ENCODE results near the gene PLA2G12B. TPM values are rescaled to one million over a fixed set of nuclear protein-coding genes. Genes with fewer than 3 reads are reported as not detected.

Gene PLA2G12B
- total and polyA plus RNA-seq, 7 donors, result 3.2 to 7.2 (median 6.7) TPM; not detected in 4

DNA sequence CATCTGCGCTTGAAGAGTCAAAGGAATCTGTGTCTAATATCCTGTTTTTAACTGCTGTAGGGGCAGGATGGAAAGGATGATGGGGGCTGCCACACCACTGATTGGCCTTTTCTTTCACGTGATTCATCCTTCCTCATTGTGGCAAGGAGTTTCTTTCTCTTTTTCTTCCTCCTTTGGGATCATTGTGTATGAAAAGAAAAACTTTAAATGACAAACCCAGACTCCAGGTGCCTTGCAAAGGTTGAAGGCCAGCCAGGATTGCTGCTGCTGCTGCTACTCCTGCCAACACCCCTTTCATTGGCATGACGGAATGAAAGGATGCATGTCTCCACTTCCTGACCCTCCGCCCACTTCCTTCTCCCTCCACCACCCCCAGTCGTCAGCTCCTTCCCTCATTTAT, 67.6 kb downstream of the PLA2G12B start:
- Histone ChIP-seq H3K4me1 (no peaks in the 10 kb centered on the region), H3K36me3 (peaks cover 0 to 33% (median 2%) of the 10 kb centered on the region in 4 donors), H3K27me3 (no peaks in the 10 kb centered on the region), H3K27ac (no peak overlapping the region), H3K9me3 (no peaks in the 10 kb centered on the region), H3K4me3 (no peak overlapping the region)
- TF ChIP-seq EP300 (IDR thresholded peaks at IDR 0.05), result no peak
- TF ChIP-seq, protein P1, sequence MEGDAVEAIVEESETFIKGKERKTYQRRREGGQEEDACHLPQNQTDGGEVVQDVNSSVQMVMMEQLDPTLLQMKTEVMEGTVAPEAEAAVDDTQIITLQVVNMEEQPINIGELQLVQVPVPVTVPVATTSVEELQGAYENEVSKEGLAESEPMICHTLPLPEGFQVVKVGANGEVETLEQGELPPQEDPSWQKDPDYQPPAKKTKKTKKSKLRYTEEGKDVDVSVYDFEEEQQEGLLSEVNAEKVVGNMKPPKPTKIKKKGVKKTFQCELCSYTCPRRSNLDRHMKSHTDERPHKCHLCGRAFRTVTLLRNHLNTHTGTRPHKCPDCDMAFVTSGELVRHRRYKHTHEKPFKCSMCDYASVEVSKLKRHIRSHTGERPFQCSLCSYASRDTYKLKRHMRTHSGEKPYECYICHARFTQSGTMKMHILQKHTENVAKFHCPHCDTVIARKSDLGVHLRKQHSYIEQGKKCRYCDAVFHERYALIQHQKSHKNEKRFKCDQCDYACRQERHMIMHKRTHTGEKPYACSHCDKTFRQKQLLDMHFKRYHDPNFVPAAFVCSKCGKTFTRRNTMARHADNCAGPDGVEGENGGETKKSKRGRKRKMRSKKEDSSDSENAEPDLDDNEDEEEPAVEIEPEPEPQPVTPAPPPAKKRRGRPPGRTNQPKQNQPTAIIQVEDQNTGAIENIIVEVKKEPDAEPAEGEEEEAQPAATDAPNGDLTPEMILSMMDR (IDR thresholded peaks at IDR 0.05), result no peak
- no peak for TF ChIP-seq POLR2AphosphoS5 (IDR thresholded peaks at IDR 0.05)
- no peak for TF ChIP-seq POLR2A (IDR thresholded peaks at IDR 0.05)
- no peak for DNase-seq
- 47 to 78% methylated on average over 5 of the region's 5 CpGs for WGBS, 2 donors
- intact Hi-C loops (cut with DNase I), result no loop called here

DNA sequence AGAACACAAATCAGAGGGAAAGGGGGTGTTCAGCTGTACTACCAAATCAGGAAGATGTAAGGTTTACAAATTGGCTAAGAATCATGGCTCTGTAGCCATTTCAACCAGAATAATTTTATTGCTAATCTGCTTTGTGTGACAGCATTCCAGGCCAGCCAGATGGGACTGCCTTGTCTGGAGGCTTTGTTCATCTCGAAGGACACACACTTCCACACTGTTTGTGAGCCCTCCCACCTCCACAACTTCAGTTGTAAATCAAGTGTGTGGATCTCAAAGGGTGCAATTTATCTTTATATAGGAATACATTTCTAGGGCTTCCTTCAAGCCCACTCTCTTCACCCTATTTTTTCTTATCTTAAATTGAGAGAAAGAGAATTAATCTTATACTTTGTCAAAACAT, 68.0 kb downstream of the PLA2G12B start:
- TF ChIP-seq POLR2A (IDR thresholded peaks at IDR 0.05) (no peak), POLR2AphosphoS5 (IDR thresholded peaks at IDR 0.05) (no peak), EP300 (IDR thresholded peaks at IDR 0.05) (no peak)
- TF ChIP-seq, protein P1 (IDR thresholded peaks at IDR 0.05), result no peak
- Histone ChIP-seq H3K4me1 (no peaks in the 10 kb centered on the region), H3K9me3 (no peaks in the 10 kb centered on the region), H3K27me3 (no peaks in the 10 kb centered on the region), H3K36me3 (peaks cover 0 to 33% (median 2%) of the 10 kb centered on the region in 4 donors), H3K27ac (no peak overlapping the region), H3K4me3 (no peak overlapping the region)
- DNase-seq, result no peak
- 70 to 71% methylated on average over 1 of the region's 1 CpG for WGBS, 2 donors
- intact Hi-C loops (cut with DNase I), result no loop called here

DNA sequence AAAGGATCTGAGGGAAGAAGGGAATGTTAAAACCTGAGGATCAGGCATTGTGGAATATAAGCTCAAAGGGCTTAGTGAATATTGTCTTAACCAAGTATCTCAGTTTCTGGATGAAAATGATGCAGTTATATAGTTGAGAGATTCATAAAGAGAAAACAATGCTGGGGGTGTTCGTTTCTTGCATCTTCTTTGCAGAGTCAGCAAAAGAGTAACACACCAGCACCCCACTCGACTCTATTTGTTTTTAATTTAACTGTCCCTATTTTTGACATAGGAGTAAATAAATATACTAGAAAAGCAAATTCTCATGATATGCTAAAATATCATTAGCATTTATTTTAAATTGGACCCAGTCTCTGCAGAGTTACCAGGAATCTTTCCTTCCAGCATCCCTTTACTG, 68.7 kb downstream of the PLA2G12B start:
- H3K36me3 ChIP-seq, result peaks cover 0 to 33% (median 2%) of the 10 kb centered on the region in 4 donors
- 89 to 91% methylated on average over 2 of the region's 2 CpGs for WGBS, 2 donors
- intact Hi-C loops (cut with DNase I), result no loop called here

More for the DNA sequence above, 68.7 kb downstream of the PLA2G12B start:
- no peaks in the 10 kb centered on the region for H3K9me3 ChIP-seq
- TF ChIP-seq EP300 (IDR thresholded peaks at IDR 0.05) (no peak), POLR2A (IDR thresholded peaks at IDR 0.05) (no peak), POLR2AphosphoS5 (IDR thresholded peaks at IDR 0.05) (no peak)
- TF ChIP-seq, protein P1 (IDR thresholded peaks at IDR 0.05), result no peak
- no peak overlapping the region for H3K27ac ChIP-seq
- H3K4me1 ChIP-seq, result no peaks in the 10 kb centered on the region
- H3K4me3 ChIP-seq, result no peak overlapping the region
- no peaks in the 10 kb centered on the region for H3K27me3 ChIP-seq
- DNase-seq, result no peak

Other genes starting within 250 kb of the PLA2G12B start
- gene OIT3, start 61.1 kb downstream of the PLA2G12B start, total RNA-seq, result not detected
- gene OIT3, start 61.1 kb downstream of the PLA2G12B start, polyA plus RNA-seq, result under 1 TPM in 1 of 3 donors, not detected in 2; 0.04 TPM
- gene P4HA1, start 142.1 kb upstream of the PLA2G12B start, total RNA-seq, result 10 to 100 TPM; 15.2 to 25.0 (median 20.0) TPM
- gene P4HA1, start 142.1 kb upstream of the PLA2G12B start, polyA plus RNA-seq, result 10 to 100 TPM in 2 of 3 donors, 1 to 10 TPM in 1; 4.2 to 15.1 (median 11.1) TPM
- 1 to 10 TPM; 2.1 to 5.4 (median 2.9) TPM for gene NUDT13, start 155.6 kb upstream of the PLA2G12B start, total RNA-seq
- 1 to 10 TPM; 1.8 to 2.4 (median 1.9) TPM for gene NUDT13, start 155.6 kb upstream of the PLA2G12B start, polyA plus RNA-seq
- 10 to 100 TPM; 28.0 to 39.1 (median 29.8) TPM for gene ECD, start 213.2 kb upstream of the PLA2G12B start, total RNA-seq
- gene ECD, start 213.2 kb upstream of the PLA2G12B start, polyA plus RNA-seq, result 10 to 100 TPM in 2 of 3 donors, 1 to 10 TPM in 1; 7.6 to 12.0 (median 11.8) TPM
- 10 to 100 TPM; 12.1 to 22.7 (median 17.2) TPM for gene FAM149B1, start 213.3 kb upstream of the PLA2G12B start, total RNA-seq
- gene FAM149B1, start 213.3 kb upstream of the PLA2G12B start, polyA plus RNA-seq, result 10 to 100 TPM; 13.1 to 16.0 (median 14.4) TPM